ENCODE measurements around the gene CT45A6.
"Not testable (repeated sequence)": the region's sequence is repeated elsewhere in the genome, so short reads cannot be mapped to it uniquely, and the experiment has no call there.

CT45A6 gene

GRCh38 chrX:135802687-135803086 is at the start of gene CT45A6:
CT45A6 (minus strand) TSS chrX:135802787; CDS start chrX:135798993, 3,794 bp downstream.
- DNase-seq (ENCODE audit: low read depth) = not testable (repeated sequence)

- DNase-seq (ENCODE audit: low read depth) = not testable (repeated sequence)
Measured at GRCh38 chrX:135837180-135837579, 34.6 kb upstream of the CT45A6 start, which contains the start of gene CT45A7. CT45A7 (minus strand) TSS chrX:135837280; CDS start chrX:135833533, 3,747 bp downstream.

GRCh38 chrX:135819912-135820311 is 17.3 kb upstream of the CT45A6 start, which contains the start of gene CT45A2:
CT45A2 (minus strand) TSS chrX:135820012; CDS start chrX:135816265, 3,747 bp downstream.
- DNase-seq (ENCODE audit: low read depth) = not testable (repeated sequence)

GRCh38 chrX:135785403-135785802 is 17.2 kb downstream of the CT45A6 start, which contains the start of gene CT45A5:
CT45A5 (minus strand) TSS chrX:135785503; CDS start chrX:135781729, 3,774 bp downstream.
- not testable (repeated sequence) for DNase-seq (ENCODE audit: low read depth)

- not testable (repeated sequence) for DNase-seq (ENCODE audit: low read depth)
Measured at GRCh38 chrX:135768091-135768490, 34.5 kb downstream of the CT45A6 start, which contains the start of gene CT45A3. CT45A3 (minus strand) TSS chrX:135768191; CDS start chrX:135764444, 3,747 bp downstream.

- DNase-seq (ENCODE audit: low read depth) = not testable (repeated sequence)
Measured at GRCh38 chrX:135744739-135745138, 57.8 kb downstream of the CT45A6 start.

Data from fibroblast of the conjunctiva (primary cell).